ENCODE data around the gene BCCIP.

DNA sequence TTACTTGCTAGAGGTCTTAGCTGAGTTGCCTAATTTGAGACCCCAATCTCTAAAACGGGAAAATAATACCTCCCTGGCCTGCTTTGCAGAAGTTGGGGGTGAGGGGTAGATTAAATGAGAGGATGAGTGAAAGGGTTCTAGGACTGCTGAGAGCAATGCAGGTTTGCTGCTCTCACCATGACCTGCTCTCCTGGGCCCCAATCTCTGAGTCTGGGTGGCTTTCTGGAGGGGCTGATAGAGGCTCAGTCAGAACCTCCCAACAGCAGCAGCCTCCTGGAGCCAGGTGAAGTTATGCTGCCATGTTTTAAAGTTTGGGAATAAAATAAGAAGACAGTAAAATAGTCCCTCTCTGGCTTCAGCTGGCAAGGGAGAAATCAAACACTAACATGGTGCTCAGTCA, 7.6 kb upstream of the BCCIP start:
- TF ChIP-seq CTCF (IDR thresholded peaks at IDR 0.05) = no peak
- no peak for TF ChIP-seq POLR2A (IDR thresholded peaks at IDR 0.05)

All from esophagus squamous epithelium (tissue), 4 donors.